ENCODE data around the gene CFAP221. TPM values are rescaled to one million over a fixed set of nuclear protein-coding genes. Genes with fewer than 3 reads are reported as not detected.

CFAP221 gene
- total RNA-seq, 3 donors from 2014 or later (not counting 1 experiment from before 2014, with no cell fraction given) = not detected

DNA sequence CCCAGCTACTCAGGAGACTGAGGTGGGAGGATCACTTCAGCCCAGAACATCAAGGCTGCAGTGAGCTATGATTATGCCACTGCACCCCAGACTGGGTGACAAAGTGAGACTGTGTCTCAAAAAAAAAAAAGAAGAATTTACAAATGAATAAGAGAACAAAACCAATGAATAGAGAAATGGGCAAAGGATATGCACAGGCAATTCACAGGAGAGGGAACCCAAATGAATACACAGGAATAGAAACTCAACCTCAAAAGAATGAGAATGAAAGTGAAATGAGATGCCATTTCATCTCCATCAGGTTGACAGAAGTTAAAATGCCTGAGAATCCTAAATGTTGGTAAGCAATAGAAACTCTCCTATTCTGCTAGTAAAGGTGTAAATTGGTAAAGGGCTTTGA is 40.2 kb downstream of the CFAP221 start:
- TF ChIP-seq, protein P1, sequence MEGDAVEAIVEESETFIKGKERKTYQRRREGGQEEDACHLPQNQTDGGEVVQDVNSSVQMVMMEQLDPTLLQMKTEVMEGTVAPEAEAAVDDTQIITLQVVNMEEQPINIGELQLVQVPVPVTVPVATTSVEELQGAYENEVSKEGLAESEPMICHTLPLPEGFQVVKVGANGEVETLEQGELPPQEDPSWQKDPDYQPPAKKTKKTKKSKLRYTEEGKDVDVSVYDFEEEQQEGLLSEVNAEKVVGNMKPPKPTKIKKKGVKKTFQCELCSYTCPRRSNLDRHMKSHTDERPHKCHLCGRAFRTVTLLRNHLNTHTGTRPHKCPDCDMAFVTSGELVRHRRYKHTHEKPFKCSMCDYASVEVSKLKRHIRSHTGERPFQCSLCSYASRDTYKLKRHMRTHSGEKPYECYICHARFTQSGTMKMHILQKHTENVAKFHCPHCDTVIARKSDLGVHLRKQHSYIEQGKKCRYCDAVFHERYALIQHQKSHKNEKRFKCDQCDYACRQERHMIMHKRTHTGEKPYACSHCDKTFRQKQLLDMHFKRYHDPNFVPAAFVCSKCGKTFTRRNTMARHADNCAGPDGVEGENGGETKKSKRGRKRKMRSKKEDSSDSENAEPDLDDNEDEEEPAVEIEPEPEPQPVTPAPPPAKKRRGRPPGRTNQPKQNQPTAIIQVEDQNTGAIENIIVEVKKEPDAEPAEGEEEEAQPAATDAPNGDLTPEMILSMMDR (IDR thresholded peaks at IDR 0.05) = no peak
- intact Hi-C loops (cut with micrococcal nuclease) = no loop called here
- Mint-ChIP-seq H3K4me1 (no peaks in the 10 kb centered on the region), H3K27me3 (ENCODE audit: low read depth in 2 of 2) (peaks cover 5 to 29% of the 10 kb centered on the region in 2 donors), H3K36me3 (no peaks in the 10 kb centered on the region), H3K9me3 (no peaks in the 10 kb centered on the region), H3K4me3 (no peak overlapping the region), H3K27ac (no peak overlapping the region)
- H3K36me3 ChIP-seq (ENCODE audit: control insufficient read depth, insufficient read depth, low read length) = no peaks in the 10 kb centered on the region
- DNase-seq = no peak
- H3K4me3 ChIP-seq (ENCODE audit: low read length) = no peak overlapping the region
- no peaks in the 10 kb centered on the region for H3K4me1 ChIP-seq (ENCODE audit: control insufficient read depth, insufficient read depth, low read length)
- no peaks in the 10 kb centered on the region for H3K9me3 ChIP-seq (ENCODE audit: control insufficient read depth, insufficient read depth, low read length)
- no peak for ATAC-seq
- H3K27me3 ChIP-seq (ENCODE audit: control insufficient read depth, insufficient read depth, low read length) = no peaks in the 10 kb centered on the region
- no peak overlapping the region for H3K27ac ChIP-seq (ENCODE audit: low read length)

DNA sequence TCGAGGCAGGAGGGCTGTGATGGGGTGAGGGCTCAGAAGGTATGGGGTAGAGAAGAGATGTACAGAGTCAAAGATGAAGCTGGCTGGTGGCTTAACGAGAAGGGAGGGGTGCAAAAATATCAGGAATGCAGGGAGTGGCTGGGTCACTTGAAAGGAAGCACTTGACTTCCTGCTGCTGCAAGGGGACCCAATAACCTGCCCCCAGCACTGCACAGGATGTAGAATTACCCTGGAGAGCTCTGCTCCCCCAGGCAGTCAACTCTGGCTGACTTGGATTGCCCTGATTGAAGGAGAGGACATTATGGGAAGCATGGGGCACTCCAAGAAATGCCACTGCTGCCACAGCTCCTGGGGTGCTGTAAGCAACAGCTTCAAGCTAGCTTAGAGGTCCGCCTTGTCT is 41.8 kb downstream of the CFAP221 start:
- H3K4me1 ChIP-seq (ENCODE audit: control insufficient read depth, insufficient read depth, low read length) = no peaks in the 10 kb centered on the region
- ATAC-seq = no peak

DNA sequence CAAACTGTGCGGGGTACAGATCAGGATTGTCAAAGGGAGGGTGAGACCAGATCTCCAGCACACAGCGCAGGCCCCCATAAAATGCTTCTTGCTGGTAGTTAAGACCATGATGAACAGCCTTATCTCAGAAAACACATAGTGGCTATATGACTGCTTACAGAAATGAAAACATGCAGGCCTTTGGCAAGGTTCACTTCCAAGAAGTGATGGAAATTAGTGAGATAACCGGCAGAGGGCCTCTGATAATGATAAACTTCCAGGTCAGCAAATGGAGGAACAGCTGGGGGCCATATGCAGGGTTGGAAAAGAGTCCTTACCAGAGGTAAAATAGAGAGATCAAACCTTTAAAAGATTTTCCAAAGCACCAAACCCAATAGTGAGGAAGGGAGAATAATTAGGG is 46.6 kb downstream of the CFAP221 start:
- 55% methylated on average over 2 of the region's 3 CpGs for WGBS (ENCODE audit: insufficient coverage)
- Mint-ChIP-seq H3K36me3 (no peaks in the 10 kb centered on the region), H3K4me1 (no peaks in the 10 kb centered on the region), H3K9me3 (no peaks in the 10 kb centered on the region), H3K27me3 (ENCODE audit: low read depth in 2 of 2) (peaks cover 6 to 9% of the 10 kb centered on the region in 2 donors), H3K4me3 (no peak overlapping the region), H3K27ac (no peak overlapping the region)
- no peak overlapping the region for H3K27ac ChIP-seq (ENCODE audit: low read length)
- no peaks in the 10 kb centered on the region for H3K4me1 ChIP-seq (ENCODE audit: control insufficient read depth, insufficient read depth, low read length)
- TF ChIP-seq, protein P1 (IDR thresholded peaks at IDR 0.05) = no peak
- H3K36me3 ChIP-seq (ENCODE audit: control insufficient read depth, insufficient read depth, low read length) = no peaks in the 10 kb centered on the region
- no peak overlapping the region for H3K4me3 ChIP-seq (ENCODE audit: low read length)
- DNase-seq = no peak
- intact Hi-C loops (cut with micrococcal nuclease) = no loop called here
- ATAC-seq = no peak
- no peaks in the 10 kb centered on the region for H3K9me3 ChIP-seq (ENCODE audit: control insufficient read depth, insufficient read depth, low read length)
- H3K27me3 ChIP-seq (ENCODE audit: control insufficient read depth, insufficient read depth, low read length) = no peaks in the 10 kb centered on the region

More for the DNA sequence above, 41.8 kb downstream of the CFAP221 start:
- DNase-seq = no peak
- TF ChIP-seq, protein P1 (IDR thresholded peaks at IDR 0.05) = no peak
- Mint-ChIP-seq H3K9me3 (no peaks in the 10 kb centered on the region), H3K36me3 (no peaks in the 10 kb centered on the region), H3K4me3 (no peak overlapping the region), H3K27ac (no peak overlapping the region), H3K27me3 (ENCODE audit: low read depth in 2 of 2) (peaks cover 5 to 26% of the 10 kb centered on the region in 2 donors), H3K4me1 (no peaks in the 10 kb centered on the region)
- H3K4me3 ChIP-seq (ENCODE audit: low read length) = no peak overlapping the region
- WGBS (ENCODE audit: insufficient coverage) = 55% methylated on average over 3 of the region's 3 CpGs
- intact Hi-C loops (cut with micrococcal nuclease) = no loop called here
- H3K27me3 ChIP-seq (ENCODE audit: control insufficient read depth, insufficient read depth, low read length) = no peaks in the 10 kb centered on the region
- no peak overlapping the region for H3K27ac ChIP-seq (ENCODE audit: low read length)
- no peaks in the 10 kb centered on the region for H3K36me3 ChIP-seq (ENCODE audit: control insufficient read depth, insufficient read depth, low read length)
- H3K9me3 ChIP-seq (ENCODE audit: control insufficient read depth, insufficient read depth, low read length) = no peaks in the 10 kb centered on the region

DNA sequence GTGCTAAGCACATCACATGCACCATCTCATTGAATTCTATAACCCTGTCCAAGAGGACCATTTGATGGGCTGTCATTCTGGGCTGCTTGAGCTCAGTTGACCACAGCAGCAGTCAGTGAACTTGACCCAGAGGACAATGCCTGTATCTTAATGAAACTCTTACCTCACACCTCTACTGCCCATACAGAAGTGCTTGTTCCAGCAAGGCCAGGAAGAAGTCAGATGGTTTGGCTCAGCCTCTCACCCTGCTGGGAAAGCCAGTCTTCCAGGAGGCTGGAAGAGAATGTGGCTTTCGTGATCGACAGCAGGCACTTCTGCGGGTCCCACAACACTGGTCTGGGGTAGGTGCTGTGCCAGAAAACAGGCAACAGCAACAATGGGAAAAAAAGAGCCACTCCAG is 47.3 kb downstream of the CFAP221 start:
- no peaks in the 10 kb centered on the region for H3K36me3 Mint-ChIP-seq

More for the DNA sequence above, 47.3 kb downstream of the CFAP221 start:
- intact Hi-C loops (cut with micrococcal nuclease) = no loop called here
- H3K27me3 Mint-ChIP-seq (ENCODE audit: low read depth in 2 of 2) = peaks cover 4 to 6% of the 10 kb centered on the region in 2 donors
- H3K4me3 ChIP-seq (ENCODE audit: low read length) = no peak overlapping the region
- no peaks in the 10 kb centered on the region for H3K4me1 ChIP-seq (ENCODE audit: control insufficient read depth, insufficient read depth, low read length)
- TF ChIP-seq, protein P1 (IDR thresholded peaks at IDR 0.05) = no peak
- ATAC-seq (no peak), DNase-seq (no peak)
- no peak overlapping the region for H3K4me3 Mint-ChIP-seq
- no peak overlapping the region for H3K27ac ChIP-seq (ENCODE audit: low read length)
- no peaks in the 10 kb centered on the region for H3K36me3 ChIP-seq (ENCODE audit: control insufficient read depth, insufficient read depth, low read length)
- no peaks in the 10 kb centered on the region for H3K9me3 ChIP-seq (ENCODE audit: control insufficient read depth, insufficient read depth, low read length)
- H3K27ac Mint-ChIP-seq = no peak overlapping the region
- 95% methylated on average over 3 of the region's 3 CpGs for WGBS (ENCODE audit: insufficient coverage)
- no peaks in the 10 kb centered on the region for H3K27me3 ChIP-seq (ENCODE audit: control insufficient read depth, insufficient read depth, low read length)
- no peaks in the 10 kb centered on the region for H3K4me1 Mint-ChIP-seq
- H3K9me3 Mint-ChIP-seq = no peaks in the 10 kb centered on the region

Measured in natural killer cell (primary cell).